ENCODE results near the gene OR2AG2.
A peak's percentile ranks its signal among the peaks of the same experiment; 100 is the strongest.
"Not testable (repeated sequence)": the region's sequence is repeated elsewhere in the genome, so short reads cannot be mapped to it uniquely, and the experiment has no call there.

The OR2AG2 gene

GRCh38 chr11:6771926-6772893 is at the start of gene OR2AG2:
OR2AG2 (minus strand) TSS chr11:6771976; CDS start chr11:6768957, 3,019 bp downstream.
- no peak within 1 kb of the TSS for H3K4me3 ChIP-seq (ENCODE audit: low read depth, low read length)
- TF ChIP-seq CTCF (IDR thresholded peaks at IDR 0.05; ENCODE audit: control insufficient read depth, extremely low read depth, insufficient read depth): no peak
- no peak for DNase-seq (ENCODE audit: low read depth)

GRCh38 chr11:6818967-6819366 is 47.2 kb upstream of the OR2AG2 start:
- TF ChIP-seq CTCF (IDR thresholded peaks at IDR 0.05; ENCODE audit: control insufficient read depth, extremely low read depth, insufficient read depth): no peak
- H3K4me3 ChIP-seq (ENCODE audit: low read depth, low read length): no peak overlapping the region
- no peak for DNase-seq (ENCODE audit: low read depth)

GRCh38 chr11:6817694-6818093 is 45.9 kb upstream of the OR2AG2 start:
- no peak for DNase-seq (ENCODE audit: low read depth)
- no peak overlapping the region for H3K4me3 ChIP-seq (ENCODE audit: low read depth, low read length)
- 0 out of 2 replicates have a peak, but pooled peaks have one; percentile 3 for TF ChIP-seq CTCF (IDR thresholded peaks at IDR 0.05; ENCODE audit: control insufficient read depth, extremely low read depth, insufficient read depth)

- no peak overlapping the region for H3K4me3 ChIP-seq (ENCODE audit: low read depth, low read length)
- TF ChIP-seq CTCF (IDR thresholded peaks at IDR 0.05; ENCODE audit: control insufficient read depth, extremely low read depth, insufficient read depth): no peak
- DNase-seq (ENCODE audit: low read depth): no peak
These were observed 41.9 kb upstream of the OR2AG2 start for GRCh38 chr11:6813656-6814055.

- no peak overlapping the region for H3K4me3 ChIP-seq (ENCODE audit: low read depth, low read length)
- peak; percentile 89 for TF ChIP-seq CTCF (IDR thresholded peaks at IDR 0.05; ENCODE audit: control insufficient read depth, extremely low read depth, insufficient read depth)
- DNase-seq (ENCODE audit: low read depth): peak; percentile 7
These were observed 40.7 kb upstream of the OR2AG2 start for GRCh38 chr11:6812390-6813005.

GRCh38 chr11:6801075-6801474 is 29.3 kb upstream of the OR2AG2 start:
- DNase-seq (ENCODE audit: low read depth); H3K4me3 ChIP-seq (ENCODE audit: low read depth, low read length): not testable (repeated sequence)

- TF ChIP-seq CTCF (IDR thresholded peaks at IDR 0.05; ENCODE audit: control insufficient read depth, extremely low read depth, insufficient read depth): no peak
- H3K4me3 ChIP-seq (ENCODE audit: low read depth, low read length): no peak within 1 kb of the TSS
- DNase-seq (ENCODE audit: low read depth): no peak
These were observed 27.6 kb upstream of the OR2AG2 start, which contains the start of gene OR6A2 for GRCh38 chr11:6799402-6799801. OR6A2 (minus strand) TSS chr11:6799689; CDS start chr11:6795708, 3,981 bp downstream.
